ENCODE measurements around the gene ALKBH3. TPM values are rescaled to one million over a fixed set of nuclear protein-coding genes. Genes with fewer than 3 reads are reported as not detected.

Gene ALKBH3
- polyA plus RNA-seq, 4 donors = 26.7 to 40.4 (median 32.2) TPM

DNA sequence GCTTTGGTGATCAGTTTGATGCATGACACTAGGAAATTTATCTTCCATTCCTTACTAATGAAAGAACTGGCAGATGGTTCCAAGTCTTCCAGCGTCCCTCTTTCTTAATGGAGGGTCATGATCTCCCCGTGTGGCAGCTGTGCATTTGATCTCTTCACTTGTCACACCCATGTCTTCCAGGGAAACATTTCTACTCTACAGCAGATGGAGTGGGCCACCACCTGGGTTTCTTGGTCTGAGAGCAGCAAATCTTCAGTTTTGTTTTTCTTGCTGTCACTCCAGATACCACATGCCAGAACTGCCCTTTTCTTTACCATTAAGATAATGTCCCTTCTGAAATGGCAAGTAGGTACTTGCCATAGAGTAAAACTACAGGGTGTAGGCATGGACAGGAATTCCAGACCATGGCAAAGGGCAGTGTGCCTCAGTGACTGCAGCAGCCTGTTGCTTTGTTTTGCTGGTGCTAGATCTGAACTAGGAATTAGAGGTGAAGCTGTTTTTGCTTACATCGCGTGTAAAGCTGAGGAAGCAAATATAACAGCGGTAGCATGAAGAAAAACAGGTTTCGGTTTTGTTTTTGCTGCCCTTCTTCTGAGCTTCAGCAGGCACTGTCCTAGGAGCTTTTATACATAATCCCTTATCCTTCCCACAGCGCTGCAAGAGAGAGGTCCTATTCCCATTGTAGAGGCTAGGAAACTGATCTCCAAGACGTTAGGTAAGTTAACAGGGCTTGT lies 41.1 kb downstream of the ALKBH3 start:
- DNase-seq (ENCODE audit: low read depth in 4 of 4, low spot score in 2 of 4) = no peak

DNA sequence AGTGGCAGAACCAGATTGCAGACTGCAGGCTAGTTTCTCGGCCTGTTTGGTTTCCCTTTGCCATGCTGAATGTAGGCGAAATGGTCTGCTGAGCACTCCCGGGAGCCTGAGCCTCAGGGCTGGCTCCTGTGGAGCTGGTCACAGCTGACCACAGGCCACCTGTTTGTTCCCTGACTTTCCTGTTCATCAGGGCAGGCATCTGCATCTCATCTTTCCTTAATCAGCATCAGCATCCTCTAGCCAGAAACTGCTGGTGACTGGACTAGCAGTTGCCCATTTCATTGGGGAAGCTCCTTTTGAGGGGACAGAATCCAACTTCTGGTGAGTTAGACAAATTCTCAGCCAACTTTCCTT lies 41.6 kb downstream of the ALKBH3 start:
- no peak for DNase-seq (ENCODE audit: low read depth in 4 of 4, low spot score in 2 of 4)

- peak in 1 of 4 donors; percentile 48 for DNase-seq (ENCODE audit: low read depth in 4 of 4, low spot score in 2 of 4)
Measured at GRCh38 chr11:43922744-43923405, 42.2 kb downstream of the ALKBH3 start.

DNA sequence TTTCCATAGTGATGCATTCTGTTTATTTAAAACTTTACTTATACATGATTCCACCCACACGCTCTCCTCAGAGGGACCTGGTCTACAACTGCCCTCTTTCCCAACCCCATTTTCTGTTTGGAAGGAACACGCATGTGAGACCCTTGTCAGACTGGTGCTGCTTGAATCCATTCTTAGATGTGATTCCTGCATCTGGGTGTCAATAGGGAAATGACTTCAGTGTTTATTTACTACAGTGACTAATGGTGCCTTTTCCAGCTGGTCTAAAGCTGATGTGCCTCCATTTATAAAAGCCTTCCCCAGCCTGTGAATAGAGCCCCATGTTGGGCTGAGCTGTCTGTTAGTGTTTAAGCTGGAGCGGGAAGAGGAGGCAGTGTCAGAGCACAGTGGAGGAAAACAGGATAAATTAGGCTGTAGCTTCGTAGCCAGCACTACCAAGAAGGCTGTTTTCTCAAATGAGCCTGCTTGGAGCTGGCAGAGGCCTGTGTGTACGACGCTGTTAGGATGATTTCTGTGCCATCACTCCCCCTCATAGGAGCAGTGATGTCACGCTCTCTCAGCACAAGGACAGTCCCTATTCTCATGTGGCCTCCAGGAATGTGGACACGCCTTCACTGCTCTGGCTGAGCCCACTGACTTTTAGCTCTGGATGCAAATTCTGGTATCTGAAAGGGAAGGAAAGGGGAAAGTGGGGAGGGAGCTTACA lies 42.9 kb downstream of the ALKBH3 start:
- DNase-seq (ENCODE audit: low read depth in 4 of 4, low spot score in 2 of 4) = peak in 1 of 4 donors; percentile 42

- DNase-seq (ENCODE audit: low read depth in 4 of 4, low spot score in 2 of 4) = no peak
Measured at GRCh38 chr11:43924112-43924855, 43.7 kb downstream of the ALKBH3 start.

DNA sequence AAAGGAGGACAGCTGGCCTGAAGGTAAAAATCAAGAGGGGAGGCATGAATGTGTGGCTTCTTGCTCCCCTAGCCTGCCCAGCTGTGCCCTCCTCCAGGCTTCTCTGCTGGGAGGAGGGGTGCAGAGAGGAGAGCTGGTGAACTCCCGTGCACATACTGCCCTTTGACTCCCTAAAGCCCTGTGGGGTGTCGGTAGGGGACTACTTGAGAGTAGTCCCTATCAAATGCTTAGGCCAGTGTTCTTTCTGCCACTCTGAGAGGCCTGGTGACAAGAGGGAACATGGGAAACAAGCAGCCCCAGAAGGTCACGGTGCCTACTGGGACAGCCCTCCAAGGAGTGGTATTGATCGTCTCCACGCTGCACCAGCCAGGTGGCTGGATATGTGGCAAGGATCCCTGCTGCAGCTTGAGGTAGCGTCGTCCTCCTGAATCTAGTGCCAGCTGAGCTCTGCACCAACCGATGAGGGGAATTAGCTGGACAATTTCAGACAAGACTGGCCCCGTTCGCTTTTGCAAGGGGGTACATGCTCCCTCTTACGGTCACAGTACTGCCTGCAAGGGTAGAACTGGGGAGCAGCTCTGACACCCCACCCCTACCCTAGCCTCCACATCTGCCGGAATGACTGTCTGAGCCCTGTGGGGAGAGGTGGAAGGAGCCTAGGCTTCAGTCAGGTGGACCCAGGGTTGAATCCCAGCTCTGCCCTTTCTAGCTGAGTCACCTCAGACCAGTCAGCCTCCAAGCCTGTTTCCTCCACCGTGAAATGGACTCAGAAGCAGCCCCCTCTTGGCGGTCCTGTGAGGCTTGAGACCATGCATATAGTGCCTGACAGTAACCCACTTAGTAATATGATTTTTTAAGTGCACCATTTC lies 44.7 kb downstream of the ALKBH3 start:
- no peak for DNase-seq (ENCODE audit: low read depth in 4 of 4, low spot score in 2 of 4)

GRCh38 chr11:43925932-43926505 lies 45.4 kb downstream of the ALKBH3 start:
- DNase-seq (ENCODE audit: low read depth in 4 of 4, low spot score in 2 of 4) = no peak

DNA sequence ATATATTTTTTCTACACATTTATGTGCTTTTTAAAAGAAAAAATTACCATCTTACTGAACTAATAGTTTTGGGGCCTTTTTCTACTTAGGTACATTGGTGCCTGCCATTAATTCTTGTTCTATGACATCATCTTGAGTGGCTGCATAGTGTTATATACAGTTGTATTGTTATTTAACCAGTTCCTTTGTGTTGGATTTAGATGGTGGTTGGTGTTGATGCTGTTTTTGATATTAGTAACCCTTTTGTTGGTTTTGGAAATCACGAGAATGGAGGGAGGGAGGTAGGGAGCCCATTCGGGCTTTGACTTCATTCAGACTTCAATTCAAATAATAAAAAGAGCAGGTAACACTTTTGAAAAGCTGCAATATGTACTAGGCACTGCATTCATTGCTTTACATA lies 46.4 kb downstream of the ALKBH3 start:
- DNase-seq (ENCODE audit: low read depth in 4 of 4, low spot score in 2 of 4) = no peak

- DNase-seq (ENCODE audit: low read depth in 4 of 4, low spot score in 2 of 4) = no peak
Measured at GRCh38 chr11:43927925-43928707, 47.5 kb downstream of the ALKBH3 start.

GRCh38 chr11:43928721-43929120 lies 48.1 kb downstream of the ALKBH3 start:
- DNase-seq (ENCODE audit: low read depth in 4 of 4, low spot score in 2 of 4) = no peak

GRCh38 chr11:43930868-43931716 lies 50.5 kb downstream of the ALKBH3 start:
- DNase-seq (ENCODE audit: low read depth in 4 of 4, low spot score in 2 of 4) = no peak

- DNase-seq (ENCODE audit: low read depth in 4 of 4, low spot score in 2 of 4) = no peak
Measured at GRCh38 chr11:43931717-43932039, 51.0 kb downstream of the ALKBH3 start.

- DNase-seq (ENCODE audit: low read depth in 4 of 4, low spot score in 2 of 4) = no peak
Measured at GRCh38 chr11:43933226-43933607, 52.6 kb downstream of the ALKBH3 start.

DNA sequence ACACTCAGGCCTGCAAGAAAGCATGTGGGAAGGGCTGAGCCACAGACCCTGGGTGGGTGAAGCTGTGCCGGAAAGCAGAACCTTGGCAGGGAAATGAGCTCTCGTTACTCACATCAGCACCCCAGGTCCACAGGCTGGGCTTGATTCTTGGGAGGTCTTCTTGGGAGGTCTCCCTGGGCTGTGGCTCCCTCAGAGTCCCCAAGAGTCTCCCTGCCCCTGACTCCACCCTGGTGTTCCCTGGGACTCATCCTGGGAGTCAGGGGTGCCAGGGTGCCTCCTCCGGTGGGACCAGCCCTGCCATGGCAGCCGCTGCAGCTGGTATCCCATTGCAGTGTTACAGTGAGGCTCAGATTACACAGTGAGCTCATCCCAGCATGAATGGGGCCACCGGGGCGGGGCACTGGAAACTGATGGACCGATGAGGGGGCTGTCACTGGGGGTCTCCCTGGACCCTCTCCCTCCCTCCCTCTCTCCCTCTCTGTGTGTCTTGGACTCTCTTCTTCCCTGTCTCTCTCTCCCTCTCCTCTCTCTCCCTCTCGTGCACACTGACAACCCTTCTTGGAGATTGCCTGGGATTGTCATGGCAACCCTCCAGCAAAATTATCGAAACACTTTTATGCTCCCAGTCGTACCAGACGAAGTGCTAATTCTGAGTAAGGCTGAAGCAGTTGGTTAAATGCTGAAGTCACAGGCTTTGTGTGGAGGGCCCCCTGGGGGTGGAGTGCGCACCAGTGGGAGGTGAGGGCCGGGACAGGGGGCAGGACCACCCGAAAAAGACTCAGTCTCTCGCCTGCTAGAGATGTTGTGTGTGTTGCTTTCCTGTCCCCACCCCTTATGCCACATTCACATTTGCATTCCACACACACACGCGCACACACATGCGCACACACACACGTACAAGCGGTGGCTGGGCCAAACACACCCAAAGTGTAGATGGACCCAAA lies 53.2 kb downstream of the ALKBH3 start:
- no peak for DNase-seq (ENCODE audit: low read depth in 4 of 4, low spot score in 2 of 4)

GRCh38 chr11:43934601-43935423 lies 54.2 kb downstream of the ALKBH3 start:
- DNase-seq (ENCODE audit: low read depth in 4 of 4, low spot score in 2 of 4) = no peak

GRCh38 chr11:43935424-43935979 lies 54.9 kb downstream of the ALKBH3 start:
- no peak for DNase-seq (ENCODE audit: low read depth in 4 of 4, low spot score in 2 of 4)
